ENCODE data around the gene P4HA1. TPM values are rescaled to one million over a fixed set of nuclear protein-coding genes. Genes with fewer than 3 reads are reported as not detected.
"Not testable (repeated sequence)": the region's sequence is repeated elsewhere in the genome, so short reads cannot be mapped to it uniquely, and the experiment has no call there.

The P4HA1 gene
- total and polyA plus RNA-seq, 11 donors, result 18.0 to 71.7 (median 51.0) TPM

- ATAC-seq (no peak), DNase-seq (no peak)
- intact Hi-C loops (cut with DNase I), result no loop called here
- no peak overlapping the region for H3K27ac ChIP-seq
- no peaks in the 10 kb centered on the region for H3K27me3 ChIP-seq
- peaks cover 0 to 19% (median 2%) of the 10 kb centered on the region in 12 donors for H3K4me1 ChIP-seq
- no peaks in the 10 kb centered on the region for H3K9me3 ChIP-seq
- H3K36me3 ChIP-seq, result peaks cover 0 to 92% (median 71%) of the 10 kb centered on the region in 9 donors
- TF ChIP-seq POLR2A (IDR thresholded peaks at IDR 0.05) (no peak), CTCF (IDR thresholded peaks at IDR 0.05) (no peak)
- no peak overlapping the region for H3K4me3 ChIP-seq
- 87 to 94% (median 90%) methylated on average over 5 of the region's 5 CpGs for WGBS, 4 donors
Observed at GRCh38 chr10:73042130-73042529, 54.5 kb downstream of the P4HA1 start.

- WGBS, 4 donors, result 66 to 81% (median 73%) methylated on average over 3 of the region's 3 CpGs
Observed at GRCh38 chr10:73039635-73040034, 57.0 kb downstream of the P4HA1 start.

GRCh38 chr10:73036285-73036684 lies 60.4 kb downstream of the P4HA1 start:
- H3K9me3 ChIP-seq; intact Hi-C loops (cut with DNase I); DNase-seq; H3K27ac ChIP-seq; ATAC-seq; H3K4me3 ChIP-seq; H3K27me3 ChIP-seq: not testable (repeated sequence)
- H3K36me3 ChIP-seq, result peaks cover 0 to 92% (median 52%) of the 10 kb centered on the region in 9 donors
- peaks cover 0 to 16% (median 0%) of the 10 kb centered on the region in 12 donors for H3K4me1 ChIP-seq
- WGBS, 4 donors, result 86 to 93% (median 90%) methylated on average over 6 of the region's 6 CpGs

More at GRCh38 chr10:73039635-73040034, 57.0 kb downstream of the P4HA1 start:
- Histone ChIP-seq H3K9me3 (no peaks in the 10 kb centered on the region), H3K27ac (peak overlapping the region in 5 of 12 donors; percentile 18 to 56 (median 39)), H3K27me3 (no peaks in the 10 kb centered on the region), H3K4me3 (no peak overlapping the region), H3K36me3 (peaks cover 0 to 92% (median 67%) of the 10 kb centered on the region in 9 donors), H3K4me1 (peaks cover 0 to 17% (median 1%) of the 10 kb centered on the region in 12 donors)
- no peak for TF ChIP-seq POLR2A (IDR thresholded peaks at IDR 0.05)
- TF ChIP-seq CTCF (IDR thresholded peaks at IDR 0.05), result no peak
- peak; percentile 42 to 78 (median 66) for ATAC-seq
- DNase-seq, result no peak
- intact Hi-C loops (cut with DNase I), result no loop called here

- intact Hi-C loops (cut with DNase I), result no loop called here
- Histone ChIP-seq H3K27me3 (no peaks in the 10 kb centered on the region), H3K4me1 (peaks cover 0 to 7% (median 0%) of the 10 kb centered on the region in 12 donors), H3K9me3 (no peaks in the 10 kb centered on the region), H3K4me3 (no peak overlapping the region), H3K36me3 (peaks cover 4 to 97% (median 67%) of the 10 kb centered on the region in 9 donors), H3K27ac (no peak overlapping the region)
- ATAC-seq (no peak), DNase-seq (no peak)
- TF ChIP-seq CTCF (IDR thresholded peaks at IDR 0.05) (no peak), POLR2A (IDR thresholded peaks at IDR 0.05) (no peak)
- WGBS, 4 donors, result 95 to 99% (median 96%) methylated on average over 6 of the region's 6 CpGs
Observed at GRCh38 chr10:73032536-73032935, 64.1 kb downstream of the P4HA1 start.

GRCh38 chr10:73026623-73027022 lies 70.0 kb downstream of the P4HA1 start:
- peaks cover 4 to 76% (median 39%) of the 10 kb centered on the region in 9 donors for H3K36me3 ChIP-seq

GRCh38 chr10:73023455-73024070 lies 73.1 kb downstream of the P4HA1 start:
- H3K9me3 ChIP-seq; DNase-seq; ATAC-seq; intact Hi-C loops (cut with DNase I); H3K4me3 ChIP-seq; H3K27me3 ChIP-seq; H3K27ac ChIP-seq: not testable (repeated sequence)
- peaks cover 0 to 62% (median 38%) of the 10 kb centered on the region in 9 donors for H3K36me3 ChIP-seq
- 95 to 98% (median 97%) methylated on average over 7 of the region's 7 CpGs for WGBS, 4 donors
- peaks cover 0 to 35% (median 13%) of the 10 kb centered on the region in 12 donors for H3K4me1 ChIP-seq

More at GRCh38 chr10:73026623-73027022, 70.0 kb downstream of the P4HA1 start:
- H3K4me3 ChIP-seq; H3K4me1 ChIP-seq; H3K9me3 ChIP-seq; intact Hi-C loops (cut with DNase I); H3K27me3 ChIP-seq; DNase-seq; ATAC-seq; H3K27ac ChIP-seq: not testable (repeated sequence)
- WGBS, 4 donors, result 96 to 100% (median 97%) methylated on average over 1 of the region's 1 CpG

GRCh38 chr10:73022961-73023360 lies 73.7 kb downstream of the P4HA1 start:
- intact Hi-C loops (cut with DNase I); DNase-seq; H3K4me3 ChIP-seq; H3K9me3 ChIP-seq; H3K27me3 ChIP-seq; ATAC-seq; H3K27ac ChIP-seq: not testable (repeated sequence)
- 85 to 99% (median 91%) methylated on average over 4 of the region's 4 CpGs for WGBS, 4 donors
- Histone ChIP-seq H3K4me1 (peaks cover 0 to 41% (median 18%) of the 10 kb centered on the region in 12 donors), H3K36me3 (peaks cover 0 to 58% (median 39%) of the 10 kb centered on the region in 9 donors)
